ENCODE results near the gene PCCA.

The PCCA gene

GRCh38 chr13:100333141-100333540 is 244.2 kb downstream of the PCCA start:
- Mint-ChIP-seq H3K27ac (no peak overlapping the region), H3K36me3 (ENCODE audit: low read depth) (peaks cover 38% of the 10 kb centered on the region), H3K27me3 (no peaks in the 10 kb centered on the region), H3K4me1 (ENCODE audit: low read depth) (no peaks in the 10 kb centered on the region), H3K9me3 (peaks cover 15% of the 10 kb centered on the region), H3K4me3 (no peak overlapping the region)
- DNase-seq = no peak

- Mint-ChIP-seq H3K4me1 (ENCODE audit: low read depth) (no peaks in the 10 kb centered on the region), H3K27ac (no peak overlapping the region), H3K36me3 (ENCODE audit: low read depth) (peaks cover 36% of the 10 kb centered on the region), H3K9me3 (peaks cover 15% of the 10 kb centered on the region), H3K4me3 (no peak overlapping the region), H3K27me3 (no peaks in the 10 kb centered on the region)
- no peak for DNase-seq
Measured at GRCh38 chr13:100334214-100334613, 245.3 kb downstream of the PCCA start.

GRCh38 chr13:100336795-100337516 is 248.1 kb downstream of the PCCA start:
- H3K36me3 Mint-ChIP-seq (ENCODE audit: low read depth) = peaks cover 25% of the 10 kb centered on the region
- H3K4me1 Mint-ChIP-seq (ENCODE audit: low read depth) = peaks cover 14% of the 10 kb centered on the region
- H3K4me3 Mint-ChIP-seq = no peak overlapping the region
- peaks cover 15% of the 10 kb centered on the region for H3K9me3 Mint-ChIP-seq
- no peaks in the 10 kb centered on the region for H3K27me3 Mint-ChIP-seq
- no peak for DNase-seq
- no peak overlapping the region for H3K27ac Mint-ChIP-seq

- Mint-ChIP-seq H3K36me3 (ENCODE audit: low read depth) (peaks cover 20% of the 10 kb centered on the region), H3K4me3 (no peak overlapping the region), H3K4me1 (ENCODE audit: low read depth) (peaks cover 14% of the 10 kb centered on the region), H3K9me3 (peaks cover 15% of the 10 kb centered on the region), H3K27me3 (no peaks in the 10 kb centered on the region), H3K27ac (no peak overlapping the region)
- no peak for DNase-seq
Measured at GRCh38 chr13:100338275-100338674, 249.4 kb downstream of the PCCA start.

GRCh38 chr13:100339411-100339940 is 250.6 kb downstream of the PCCA start:
- peaks cover 11% of the 10 kb centered on the region for H3K9me3 Mint-ChIP-seq
- H3K36me3 Mint-ChIP-seq (ENCODE audit: low read depth) = peaks cover 15% of the 10 kb centered on the region
- H3K27me3 Mint-ChIP-seq = no peaks in the 10 kb centered on the region
- DNase-seq = no peak
- no peak overlapping the region for H3K4me3 Mint-ChIP-seq
- H3K27ac Mint-ChIP-seq = no peak overlapping the region
- peaks cover 14% of the 10 kb centered on the region for H3K4me1 Mint-ChIP-seq (ENCODE audit: low read depth)

GRCh38 chr13:100340865-100341264 is 252.0 kb downstream of the PCCA start:
- Mint-ChIP-seq H3K36me3 (ENCODE audit: low read depth) (peaks cover 6% of the 10 kb centered on the region), H3K27me3 (no peaks in the 10 kb centered on the region), H3K27ac (no peak overlapping the region), H3K4me1 (ENCODE audit: low read depth) (peaks cover 14% of the 10 kb centered on the region), H3K9me3 (no peaks in the 10 kb centered on the region), H3K4me3 (no peak overlapping the region)
- DNase-seq = no peak

- peaks cover 14% of the 10 kb centered on the region for H3K4me1 Mint-ChIP-seq (ENCODE audit: low read depth)
- H3K36me3 Mint-ChIP-seq (ENCODE audit: low read depth) = peaks cover 6% of the 10 kb centered on the region
- H3K27me3 Mint-ChIP-seq = no peaks in the 10 kb centered on the region
- no peak overlapping the region for H3K27ac Mint-ChIP-seq
- H3K9me3 Mint-ChIP-seq = no peaks in the 10 kb centered on the region
- H3K4me3 Mint-ChIP-seq = no peak overlapping the region
- no peak for DNase-seq
Measured at GRCh38 chr13:100341327-100341726, 252.4 kb downstream of the PCCA start.

- Mint-ChIP-seq H3K36me3 (ENCODE audit: low read depth) (peaks cover 9% of the 10 kb centered on the region), H3K4me3 (no peak overlapping the region), H3K9me3 (no peaks in the 10 kb centered on the region), H3K27me3 (no peaks in the 10 kb centered on the region), H3K27ac (no peak overlapping the region), H3K4me1 (ENCODE audit: low read depth) (peaks cover 14% of the 10 kb centered on the region)
- no peak for DNase-seq
Measured at GRCh38 chr13:100344544-100344943, 255.7 kb downstream of the PCCA start.

- H3K9me3 Mint-ChIP-seq = no peaks in the 10 kb centered on the region
- no peaks in the 10 kb centered on the region for H3K4me1 Mint-ChIP-seq (ENCODE audit: low read depth)
- no peak for DNase-seq
- peaks cover 9% of the 10 kb centered on the region for H3K36me3 Mint-ChIP-seq (ENCODE audit: low read depth)
- H3K4me3 Mint-ChIP-seq = no peak overlapping the region
- H3K27ac Mint-ChIP-seq = no peak overlapping the region
- H3K27me3 Mint-ChIP-seq = no peaks in the 10 kb centered on the region
Measured at GRCh38 chr13:100347968-100348367, 259.1 kb downstream of the PCCA start.

GRCh38 chr13:100349594-100349993 is 260.7 kb downstream of the PCCA start:
- Mint-ChIP-seq H3K4me3 (no peak overlapping the region), H3K27ac (no peak overlapping the region), H3K4me1 (ENCODE audit: low read depth) (no peaks in the 10 kb centered on the region), H3K9me3 (no peaks in the 10 kb centered on the region), H3K27me3 (no peaks in the 10 kb centered on the region), H3K36me3 (ENCODE audit: low read depth) (peaks cover 3% of the 10 kb centered on the region)
- no peak for DNase-seq

- H3K27ac Mint-ChIP-seq = no peak overlapping the region
- H3K36me3 Mint-ChIP-seq (ENCODE audit: low read depth) = peaks cover 3% of the 10 kb centered on the region
- H3K9me3 Mint-ChIP-seq = no peaks in the 10 kb centered on the region
- H3K27me3 Mint-ChIP-seq = no peaks in the 10 kb centered on the region
- DNase-seq = no peak
- no peaks in the 10 kb centered on the region for H3K4me1 Mint-ChIP-seq (ENCODE audit: low read depth)
- no peak overlapping the region for H3K4me3 Mint-ChIP-seq
Measured at GRCh38 chr13:100350601-100351000, 261.7 kb downstream of the PCCA start.

- no peaks in the 10 kb centered on the region for H3K9me3 Mint-ChIP-seq
- H3K27ac Mint-ChIP-seq = no peak overlapping the region
- DNase-seq = no peak
- H3K4me1 Mint-ChIP-seq (ENCODE audit: low read depth) = no peaks in the 10 kb centered on the region
- H3K27me3 Mint-ChIP-seq = no peaks in the 10 kb centered on the region
- no peak overlapping the region for H3K4me3 Mint-ChIP-seq
- H3K36me3 Mint-ChIP-seq (ENCODE audit: low read depth) = no peaks in the 10 kb centered on the region
Measured at GRCh38 chr13:100356426-100356825, 267.5 kb downstream of the PCCA start.

- H3K9me3 Mint-ChIP-seq = no peaks in the 10 kb centered on the region
- no peak overlapping the region for H3K27ac Mint-ChIP-seq
- no peaks in the 10 kb centered on the region for H3K4me1 Mint-ChIP-seq (ENCODE audit: low read depth)
- no peak overlapping the region for H3K4me3 Mint-ChIP-seq
- no peaks in the 10 kb centered on the region for H3K36me3 Mint-ChIP-seq (ENCODE audit: low read depth)
- H3K27me3 Mint-ChIP-seq = no peaks in the 10 kb centered on the region
- no peak for DNase-seq
Measured at GRCh38 chr13:100356889-100357288, 268.0 kb downstream of the PCCA start.

- Mint-ChIP-seq H3K36me3 (ENCODE audit: low read depth) (no peaks in the 10 kb centered on the region), H3K27me3 (no peaks in the 10 kb centered on the region), H3K4me3 (no peak overlapping the region), H3K4me1 (ENCODE audit: low read depth) (no peaks in the 10 kb centered on the region), H3K9me3 (no peaks in the 10 kb centered on the region), H3K27ac (no peak overlapping the region)
- DNase-seq = no peak
Measured at GRCh38 chr13:100357764-100358163, 268.9 kb downstream of the PCCA start.

- DNase-seq = no peak
- Mint-ChIP-seq H3K27me3 (no peaks in the 10 kb centered on the region), H3K36me3 (ENCODE audit: low read depth) (no peaks in the 10 kb centered on the region), H3K4me3 (no peak overlapping the region), H3K4me1 (ENCODE audit: low read depth) (peaks cover 9% of the 10 kb centered on the region), H3K27ac (no peak overlapping the region), H3K9me3 (no peaks in the 10 kb centered on the region)
Measured at GRCh38 chr13:100361504-100361903, 272.6 kb downstream of the PCCA start.

Measured in activated T-cell treated with anti-CD3 and anti-CD28 coated beads, Interleukin-2, amount 50 U/mL, for 24 hours (primary cell).